Liver (tissue), 3 donors: ENCODE results near the gene PLA2G2F.

Experiments
- ATF3 ChIP-seq: IDR thresholded peaks from 2 replicates; pipeline ENCODE4 v1.6.1; 2016; ENCODE audit warnings: antibody characterized with exemption
- EGR1 ChIP-seq, 2 donors: IDR thresholded peaks; 2 replicates each; pipeline ENCODE4 v1.6.1; 2016 to 2018; ENCODE audit warnings: antibody characterized with exemption in 2 of 2, low read depth in 2 of 2
- FOXA1 ChIP-seq: IDR thresholded peaks from 2 replicates; pipeline ENCODE4 v1.6.1; 2016; ENCODE audit warnings: antibody characterized with exemption
- GABPA ChIP-seq, 2 donors: IDR thresholded peaks in 1 of 2; conservative IDR thresholded peaks in 1 of 2; 2 replicates each; pipeline ENCODE4 v1.6.1; 2016; ENCODE audit warnings: antibody characterized with exemption in 2 of 2, mild to moderate bottlenecking in 1 of 2, moderate library complexity in 1 of 2
- RAD21 ChIP-seq, 2 donors: IDR thresholded peaks; 2 replicates each; pipeline ENCODE4 v1.6.1; 2016; ENCODE audit warnings: antibody characterized with exemption in 2 of 2, mild to moderate bottlenecking in 2 of 2
- RXRA ChIP-seq, 2 donors: IDR thresholded peaks; 2 replicates each; pipeline ENCODE4 v1.6.1; 2017 to 2018; ENCODE audit warnings: antibody characterized with exemption in 2 of 2, mild to moderate bottlenecking in 1 of 2
- TAF1 ChIP-seq: conservative IDR thresholded peaks from 2 replicates; pipeline ENCODE4 v1.6.1; 2016; ENCODE audit warnings: antibody characterized with exemption, mild to moderate bottlenecking
- YY1 ChIP-seq: IDR thresholded peaks from 2 replicates; pipeline ENCODE4 v1.6.1; 2016; ENCODE audit warnings: antibody characterized with exemption, mild to moderate bottlenecking
- TF ChIP-seq, protein P1 (sequence below): fragments of 150-350 bp; IDR thresholded peaks from 2 replicates; pipeline ENCODE4 v1.5.1; 2017; ENCODE audit warnings: improper control_type of control experiment, low read depth, low read length; ENCODE audit not compliant: missing input control
- TF ChIP-seq, protein P2 (sequence below): IDR thresholded peaks from 2 replicates; pipeline ENCODE4 v1.6.1; 2016; ENCODE audit warnings: antibody characterized with exemption, mild to moderate bottlenecking
- TF ChIP-seq, protein P3 (sequence below): IDR thresholded peaks from 2 replicates; pipeline ENCODE4 v1.6.1; 2016; ENCODE audit warnings: antibody characterized with exemption
- TF ChIP-seq, protein P4 (sequence below): IDR thresholded peaks from 2 replicates; pipeline ENCODE4 v1.6.1; 2016; ENCODE audit warnings: antibody characterized with exemption
- donor health status: healthy.
- donor health status: healthy.

DNA sequence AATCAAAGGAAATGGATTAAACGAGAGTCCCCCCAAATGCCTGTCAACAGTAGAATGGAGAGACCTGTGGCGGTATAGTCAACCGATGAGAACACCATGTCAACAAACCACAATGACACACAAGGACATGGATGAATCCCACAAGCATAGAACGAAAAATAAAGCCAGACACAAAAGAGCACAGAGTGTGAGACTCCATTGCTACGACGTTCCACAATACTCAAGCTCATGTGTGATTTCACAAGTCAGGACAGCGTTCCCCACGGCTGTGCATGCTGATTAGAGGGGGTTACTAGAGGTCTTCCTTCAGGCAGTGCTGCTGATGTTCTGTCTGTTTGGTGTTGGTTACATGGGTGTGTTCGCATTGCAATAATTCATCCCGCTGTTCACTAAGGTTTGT, 14.0 kb upstream of the PLA2G2F start:
- TF ChIP-seq, protein P1, sequence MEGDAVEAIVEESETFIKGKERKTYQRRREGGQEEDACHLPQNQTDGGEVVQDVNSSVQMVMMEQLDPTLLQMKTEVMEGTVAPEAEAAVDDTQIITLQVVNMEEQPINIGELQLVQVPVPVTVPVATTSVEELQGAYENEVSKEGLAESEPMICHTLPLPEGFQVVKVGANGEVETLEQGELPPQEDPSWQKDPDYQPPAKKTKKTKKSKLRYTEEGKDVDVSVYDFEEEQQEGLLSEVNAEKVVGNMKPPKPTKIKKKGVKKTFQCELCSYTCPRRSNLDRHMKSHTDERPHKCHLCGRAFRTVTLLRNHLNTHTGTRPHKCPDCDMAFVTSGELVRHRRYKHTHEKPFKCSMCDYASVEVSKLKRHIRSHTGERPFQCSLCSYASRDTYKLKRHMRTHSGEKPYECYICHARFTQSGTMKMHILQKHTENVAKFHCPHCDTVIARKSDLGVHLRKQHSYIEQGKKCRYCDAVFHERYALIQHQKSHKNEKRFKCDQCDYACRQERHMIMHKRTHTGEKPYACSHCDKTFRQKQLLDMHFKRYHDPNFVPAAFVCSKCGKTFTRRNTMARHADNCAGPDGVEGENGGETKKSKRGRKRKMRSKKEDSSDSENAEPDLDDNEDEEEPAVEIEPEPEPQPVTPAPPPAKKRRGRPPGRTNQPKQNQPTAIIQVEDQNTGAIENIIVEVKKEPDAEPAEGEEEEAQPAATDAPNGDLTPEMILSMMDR = no peak
- TF ChIP-seq ATF3 = no peak
- TF ChIP-seq TAF1 = no peak
- no peak for TF ChIP-seq EGR1 (IDR thresholded peaks at IDR 0.05; ENCODE audit: low read depth in 2 of 2)
- TF ChIP-seq, protein P2, sequence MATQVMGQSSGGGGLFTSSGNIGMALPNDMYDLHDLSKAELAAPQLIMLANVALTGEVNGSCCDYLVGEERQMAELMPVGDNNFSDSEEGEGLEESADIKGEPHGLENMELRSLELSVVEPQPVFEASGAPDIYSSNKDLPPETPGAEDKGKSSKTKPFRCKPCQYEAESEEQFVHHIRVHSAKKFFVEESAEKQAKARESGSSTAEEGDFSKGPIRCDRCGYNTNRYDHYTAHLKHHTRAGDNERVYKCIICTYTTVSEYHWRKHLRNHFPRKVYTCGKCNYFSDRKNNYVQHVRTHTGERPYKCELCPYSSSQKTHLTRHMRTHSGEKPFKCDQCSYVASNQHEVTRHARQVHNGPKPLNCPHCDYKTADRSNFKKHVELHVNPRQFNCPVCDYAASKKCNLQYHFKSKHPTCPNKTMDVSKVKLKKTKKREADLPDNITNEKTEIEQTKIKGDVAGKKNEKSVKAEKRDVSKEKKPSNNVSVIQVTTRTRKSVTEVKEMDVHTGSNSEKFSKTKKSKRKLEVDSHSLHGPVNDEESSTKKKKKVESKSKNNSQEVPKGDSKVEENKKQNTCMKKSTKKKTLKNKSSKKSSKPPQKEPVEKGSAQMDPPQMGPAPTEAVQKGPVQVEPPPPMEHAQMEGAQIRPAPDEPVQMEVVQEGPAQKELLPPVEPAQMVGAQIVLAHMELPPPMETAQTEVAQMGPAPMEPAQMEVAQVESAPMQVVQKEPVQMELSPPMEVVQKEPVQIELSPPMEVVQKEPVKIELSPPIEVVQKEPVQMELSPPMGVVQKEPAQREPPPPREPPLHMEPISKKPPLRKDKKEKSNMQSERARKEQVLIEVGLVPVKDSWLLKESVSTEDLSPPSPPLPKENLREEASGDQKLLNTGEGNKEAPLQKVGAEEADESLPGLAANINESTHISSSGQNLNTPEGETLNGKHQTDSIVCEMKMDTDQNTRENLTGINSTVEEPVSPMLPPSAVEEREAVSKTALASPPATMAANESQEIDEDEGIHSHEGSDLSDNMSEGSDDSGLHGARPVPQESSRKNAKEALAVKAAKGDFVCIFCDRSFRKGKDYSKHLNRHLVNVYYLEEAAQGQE = no peak
- TF ChIP-seq RAD21 (IDR thresholded peaks at IDR 0.05) = no peak
- TF ChIP-seq, protein P3, sequence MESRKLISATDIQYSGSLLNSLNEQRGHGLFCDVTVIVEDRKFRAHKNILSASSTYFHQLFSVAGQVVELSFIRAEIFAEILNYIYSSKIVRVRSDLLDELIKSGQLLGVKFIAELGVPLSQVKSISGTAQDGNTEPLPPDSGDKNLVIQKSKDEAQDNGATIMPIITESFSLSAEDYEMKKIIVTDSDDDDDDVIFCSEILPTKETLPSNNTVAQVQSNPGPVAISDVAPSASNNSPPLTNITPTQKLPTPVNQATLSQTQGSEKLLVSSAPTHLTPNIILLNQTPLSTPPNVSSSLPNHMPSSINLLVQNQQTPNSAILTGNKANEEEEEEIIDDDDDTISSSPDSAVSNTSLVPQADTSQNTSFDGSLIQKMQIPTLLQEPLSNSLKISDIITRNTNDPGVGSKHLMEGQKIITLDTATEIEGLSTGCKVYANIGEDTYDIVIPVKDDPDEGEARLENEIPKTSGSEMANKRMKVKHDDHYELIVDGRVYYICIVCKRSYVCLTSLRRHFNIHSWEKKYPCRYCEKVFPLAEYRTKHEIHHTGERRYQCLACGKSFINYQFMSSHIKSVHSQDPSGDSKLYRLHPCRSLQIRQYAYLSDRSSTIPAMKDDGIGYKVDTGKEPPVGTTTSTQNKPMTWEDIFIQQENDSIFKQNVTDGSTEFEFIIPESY = no peak
- no peak for TF ChIP-seq RXRA (IDR thresholded peaks at IDR 0.05)
- TF ChIP-seq, protein P4, sequence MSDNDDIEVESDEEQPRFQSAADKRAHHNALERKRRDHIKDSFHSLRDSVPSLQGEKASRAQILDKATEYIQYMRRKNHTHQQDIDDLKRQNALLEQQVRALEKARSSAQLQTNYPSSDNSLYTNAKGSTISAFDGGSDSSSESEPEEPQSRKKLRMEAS = no peak
- TF ChIP-seq FOXA1 = no peak
- TF ChIP-seq YY1 = no peak
- TF ChIP-seq GABPA (IDR thresholded peaks at IDR 0.05 in 1 of 2, conservative IDR thresholded peaks at IDR 0.05 in 1 of 2) = no peak
